Caki2 (cell line): ENCODE data around the gene PI16. TPM values are rescaled to one million over a fixed set of nuclear protein-coding genes. Genes with fewer than 3 reads are reported as not detected.

Source experiments
- DNase-seq: peaks from one replicate; pipeline ENCODE4 v3.0.0-alpha.2; 2015; ENCODE audit warnings: low read depth
- in situ Hi-C: cut with HindIII; loops from 2 replicates; pipeline ENCODE4 v1.10.0; 2016; ENCODE audit warnings: low sequenced_read_pairs, low pct_unique_long_range_greater_than_20kb, mixed read lengths
- total RNA-seq: library from RNA; depleted of rRNA; stranded (reverse); fragments of >200 nt; shearing (Covaris generic); gene quantifications from 2 replicates; pipeline ENCODE4 v1.2.3, GENCODE V29; 2014; ENCODE audit warnings: low replicate concordance; rRNA removed

PI16 gene
- total RNA-seq: not detected in 2 replicates

GRCh38 chr6:36954262-36954931 is at the start of gene PI16:
Gene PI16 (plus strand): TSS chr6:36954738. CDS start chr6:36954761, 23 bp downstream.
- in situ Hi-C loops: no loop called here
- DNase-seq: no peak

- DNase-seq: no peak
- in situ Hi-C loops: no loop called here
Measured at GRCh38 chr6:36904851-36905393, 49.6 kb upstream of the PI16 start.

- DNase-seq: no peak
- in situ Hi-C loops: no loop called here
Measured at GRCh38 chr6:36906539-36907325, 47.8 kb upstream of the PI16 start.

GRCh38 chr6:36907781-36908180 is 46.8 kb upstream of the PI16 start:
- no peak for DNase-seq
- in situ Hi-C loops: no loop called here

GRCh38 chr6:36908747-36909146 is 45.8 kb upstream of the PI16 start:
- no peak for DNase-seq
- in situ Hi-C loops: no loop called here

- in situ Hi-C loops: no loop called here
- DNase-seq: no peak
Measured at GRCh38 chr6:36912030-36912454, 42.5 kb upstream of the PI16 start.

- in situ Hi-C loops: no loop called here
- DNase-seq: peak; percentile 54
Measured at GRCh38 chr6:36912586-36912985, 42.0 kb upstream of the PI16 start.

- DNase-seq: no peak
- in situ Hi-C loops: no loop called here
Measured at GRCh38 chr6:36913082-36913481, 41.5 kb upstream of the PI16 start.

GRCh38 chr6:36914227-36914794 is 40.2 kb upstream of the PI16 start:
- in situ Hi-C loops: no loop called here
- peak; percentile 92 for DNase-seq

GRCh38 chr6:36915599-36915998 is 38.9 kb upstream of the PI16 start:
- DNase-seq: no peak
- in situ Hi-C loops: no loop called here

- no peak for DNase-seq
- in situ Hi-C loops: no loop called here
Measured at GRCh38 chr6:36916126-36916525, 38.4 kb upstream of the PI16 start.

GRCh38 chr6:36917541-36918193 is 36.9 kb upstream of the PI16 start:
- no peak for DNase-seq
- in situ Hi-C loops: no loop called here

- in situ Hi-C loops: no loop called here
- peak; percentile 8 for DNase-seq
Measured at GRCh38 chr6:36920049-36920448, 34.5 kb upstream of the PI16 start.

- no peak for DNase-seq
- in situ Hi-C loops: no loop called here
Measured at GRCh38 chr6:36920546-36920945, 34.0 kb upstream of the PI16 start.

GRCh38 chr6:36924131-36924530 is 30.4 kb upstream of the PI16 start:
- in situ Hi-C loops: no loop called here
- DNase-seq: no peak

GRCh38 chr6:36924778-36925374 is 29.7 kb upstream of the PI16 start:
- in situ Hi-C loops: no loop called here

GRCh38 chr6:36925809-36926208 is 28.7 kb upstream of the PI16 start:
- DNase-seq: no peak
- in situ Hi-C loops: no loop called here

More at GRCh38 chr6:36924778-36925374, 29.7 kb upstream of the PI16 start:
- DNase-seq: no peak
